OCI-LY7 (cell line): ENCODE results near the gene TMA7B. TPM values are rescaled to one million over a fixed set of nuclear protein-coding genes. Genes with fewer than 3 reads are reported as not detected.

Experiments
- BruUV-seq: library from RNA; stranded (reverse); fragments of 400-500 nt; replicated peaks from 2 replicates; lab custom pipeline; 2021; lab: Mats Ljungman, UMichigan
- CTCF ChIA-PET: fragments of 300-600 bp; sonication (Branson Sonifier 250); formaldehyde crosslinking; loops from one replicate; lab custom pipeline; 2022; ENCODE audit warnings: antibody characterized with exemption; ENCODE audit not compliant: unreplicated experiment; lab: Charles Lee
- POLR2A ChIA-PET: fragments of 300-600 bp; sonication (Branson Sonifier 250); formaldehyde crosslinking; loops from one replicate; lab custom pipeline; 2022; ENCODE audit warnings: antibody characterized with exemption; lab: Charles Lee
- DNase-seq: peaks from one replicate; pipeline ENCODE4 v3.0.0-alpha.2; 2015; ENCODE audit warnings: low spot score
- H2AFZ ChIP-seq: fragments of 200-600 bp; sonication (generic), shearing (Covaris generic); 2 replicates; pipeline ENCODE4 v1.6.1; 2014; ENCODE audit warnings: mild to moderate bottlenecking, antibody characterized with exemption, low read length, moderate library complexity
- H3K27ac ChIP-seq: fragments of 200-600 bp; sonication (generic); 2 replicates; pipeline ENCODE4 v1.5.1; 2014; ENCODE audit warnings: mixed run types, low read depth, mild to moderate bottlenecking, moderate library complexity, low read length, inconsistent platforms; ENCODE audit not compliant: poor library complexity, severe bottlenecking
- H3K36me3 ChIP-seq: fragments of 200-600 bp; sonication (generic); 2 replicates; pipeline ENCODE4 v1.6.1; 2014; ENCODE audit warnings: mild to moderate bottlenecking, antibody characterized with exemption, low read length, moderate library complexity, mixed read lengths; ENCODE audit not compliant: insufficient read depth
- H3K4me1 ChIP-seq: fragments of 200-600 bp; sonication (generic); 2 replicates; pipeline ENCODE4 v1.5.1; 2014; ENCODE audit warnings: mild to moderate bottlenecking, low read length; ENCODE audit not compliant: insufficient read depth, poor library complexity, severe bottlenecking
- H3K4me2 ChIP-seq: fragments of 200-600 bp; sonication (generic); 2 replicates; pipeline ENCODE4 v1.6.1; 2014; ENCODE audit warnings: mild to moderate bottlenecking, low read length
- H3K4me3 ChIP-seq: fragments of 200-600 bp; sonication (generic); 2 replicates; pipeline ENCODE4 v1.5.1; 2014; ENCODE audit warnings: mild to moderate bottlenecking, low read depth, low read length; ENCODE audit not compliant: poor library complexity, severe bottlenecking
- H3K79me2 ChIP-seq: fragments of 200-600 bp; sonication (generic); 2 replicates; pipeline ENCODE4 v1.6.1; 2016; ENCODE audit warnings: low read depth, mild to moderate bottlenecking, low read length, moderate library complexity, mixed read lengths; ENCODE audit not compliant: insufficient read depth
- H3K9me2 ChIP-seq: fragments of 200-600 bp; sonication (generic); 2 replicates; pipeline ENCODE4 v1.6.1; 2016; ENCODE audit warnings: mild to moderate bottlenecking, low read length, mixed read lengths; ENCODE audit not compliant: insufficient read depth
- H3K9me3 ChIP-seq: fragments of 200-600 bp; sonication (generic); 2 replicates; pipeline ENCODE4 v1.6.1; 2014; ENCODE audit warnings: mild to moderate bottlenecking, mixed run types, low read length, mixed read lengths
- H4K20me1 ChIP-seq: fragments of 200-600 bp; sonication (generic); 2 replicates; pipeline ENCODE4 v1.6.1; 2014; ENCODE audit warnings: mild to moderate bottlenecking, antibody characterized with exemption, low read length, moderate library complexity, mixed read lengths; ENCODE audit not compliant: insufficient read depth
- CTCF ChIP-seq: fragments of 200-600 bp; sonication (generic); conservative IDR thresholded peaks from 2 replicates; pipeline ENCODE4 v1.5.1; 2014; ENCODE audit warnings: mild to moderate bottlenecking, antibody characterized with exemption, low read length, moderate library complexity, mixed read lengths
- EZH2phosphoT487 ChIP-seq: fragments of 200-600 bp; sonication (generic); IDR thresholded peaks from 2 replicates; pipeline ENCODE4 v1.6.1; 2018; ENCODE audit warnings: low read depth, borderline replicate concordance, mild to moderate bottlenecking, mixed run types, antibody characterized with exemption, low read length, moderate library complexity, mixed read lengths
- intact Hi-C: fragments of 100-400 bp; cut with micrococcal nuclease; formaldehyde crosslinking; loops from one replicate; pipeline ENCODE4 v1.10.0; 2022; ENCODE audit not compliant: unreplicated experiment
- total RNA-seq, 2 experiments: library from RNA; depleted of rRNA in 1 of 2; stranded (reverse); fragments of >200 nt in 1 of 2; shearing (Covaris generic) in 1 of 2; gene quantifications; 2 replicates each; pipeline ENCODE4 v1.2.3, GENCODE V29; 2014 to 2022

The TMA7B gene
- total RNA-seq, 2 experiments from 2014 or later = not detected

DNA sequence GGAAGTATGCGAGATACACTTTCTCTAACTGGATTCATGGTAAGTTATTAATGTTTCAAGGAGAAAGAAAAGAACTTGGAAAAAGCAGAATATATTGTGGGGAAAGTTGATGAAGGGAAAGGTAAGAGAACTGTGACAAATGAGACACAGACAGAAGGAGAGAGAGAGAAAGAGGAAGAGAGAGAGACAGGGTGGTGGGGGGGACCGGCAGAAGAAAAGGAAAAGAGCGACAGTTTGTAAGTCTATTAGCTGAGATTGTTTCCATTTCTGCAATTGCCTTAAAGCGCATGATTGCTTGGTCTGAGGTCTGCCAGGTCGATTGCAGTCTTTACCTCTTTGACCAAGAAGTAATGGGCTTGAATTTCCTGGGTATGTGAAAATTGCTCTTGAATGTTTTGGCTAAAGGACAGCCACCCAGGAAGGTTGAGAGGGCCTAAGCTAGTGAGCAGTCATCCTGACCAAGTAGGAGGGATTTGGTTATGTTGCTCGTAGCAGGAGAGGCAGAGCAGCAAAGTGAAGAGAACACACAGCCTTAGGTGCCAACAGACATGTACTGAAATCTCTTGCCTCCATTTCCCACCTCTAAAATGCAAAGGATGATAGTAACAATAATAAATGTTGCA lies 23.6 kb upstream of the TMA7B start:
- Histone ChIP-seq H3K79me2 (no peaks in the 10 kb centered on the region), H3K27ac (no peak overlapping the region), H3K36me3 (no peaks in the 10 kb centered on the region), H2AFZ (peak overlapping the region; percentile 13; the same call in 1 of the 2 replicates), H3K9me3 (no peaks in the 10 kb centered on the region), H3K4me3 (no peak overlapping the region), H4K20me1 (no peaks in the 10 kb centered on the region), H3K4me1 (peaks cover 33% of the 10 kb centered on the region), H3K9me2 (no peaks in the 10 kb centered on the region), H3K4me2 (no peak overlapping the region)
- POLR2A ChIA-PET = interaction anchor here (0.5 kb wide), 1 partner anchor 346 kb away, joined by 3 read pairs; no protein-coding TSS in a partner anchor
- CTCF ChIA-PET = no interaction called here
- intact Hi-C loops = no loop called here
- no peak for DNase-seq
- no TSS peak for BruUV-seq
- TF ChIP-seq EZH2phosphoT487 (no peak), CTCF (no peak)

DNA sequence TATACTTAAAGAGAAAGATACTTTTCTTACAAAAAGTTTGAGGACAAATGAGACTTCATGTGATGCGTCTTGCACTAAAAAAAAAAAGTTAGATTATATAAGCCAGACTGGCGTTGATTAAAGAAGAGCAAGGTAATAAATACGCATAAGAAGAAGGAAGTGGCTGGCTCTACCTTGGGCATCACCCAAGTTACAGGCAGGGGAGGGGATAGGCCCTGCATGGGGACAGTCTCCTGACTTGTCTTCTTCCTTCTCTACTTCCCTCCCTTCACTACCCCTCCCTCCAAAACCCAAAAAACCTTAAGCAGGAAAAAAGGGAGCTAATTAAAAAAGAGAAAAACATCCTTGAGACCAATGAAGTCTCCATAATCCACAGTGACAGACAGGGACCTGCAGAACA lies 22.3 kb upstream of the TMA7B start:
- BruUV-seq = no TSS peak
- Histone ChIP-seq H3K9me2 (no peaks in the 10 kb centered on the region), H3K4me1 (peaks cover 39% of the 10 kb centered on the region), H3K27ac (no peak overlapping the region), H3K4me3 (no peak overlapping the region), H3K4me2 (no peak overlapping the region), H3K9me3 (no peaks in the 10 kb centered on the region), H4K20me1 (no peaks in the 10 kb centered on the region), H2AFZ (no peak overlapping the region), H3K79me2 (no peaks in the 10 kb centered on the region), H3K36me3 (no peaks in the 10 kb centered on the region)
- TF ChIP-seq CTCF (no peak), EZH2phosphoT487 (no peak)
- intact Hi-C loops = no loop called here
- POLR2A ChIA-PET = no interaction called here
- CTCF ChIA-PET = interaction anchor here (1.0 kb wide), 1 partner anchor 17 kb away, joined by 3 read pairs; no protein-coding TSS in a partner anchor
- DNase-seq = no peak

DNA sequence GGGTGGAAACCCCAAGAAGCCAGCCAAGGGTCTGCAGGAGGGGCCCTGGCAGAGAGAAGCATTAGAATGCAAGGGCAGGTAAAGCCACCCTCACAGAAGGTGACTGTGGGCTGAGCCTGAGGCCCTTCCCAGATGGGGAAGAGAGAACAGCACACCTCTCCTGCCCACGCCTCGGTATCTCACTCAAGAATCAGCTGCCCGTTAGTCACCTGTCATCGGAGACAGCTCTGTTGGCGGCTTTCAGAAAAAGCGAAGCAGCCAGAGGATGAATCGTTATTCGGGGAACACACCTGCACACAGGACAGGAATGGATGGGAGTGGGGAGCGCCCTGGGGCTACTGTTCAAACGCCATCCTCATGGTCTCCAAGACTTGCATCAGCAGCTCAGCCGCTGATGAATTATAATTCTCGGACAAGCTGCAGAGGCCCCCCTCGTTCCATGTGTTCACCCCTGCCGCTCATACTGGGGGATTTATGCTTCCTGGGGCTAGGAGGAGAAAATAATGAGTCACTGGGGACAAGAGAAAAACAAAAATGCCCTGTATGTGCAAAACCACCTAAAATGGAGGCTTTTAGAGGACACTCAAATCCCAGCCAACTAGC lies 21.6 kb upstream of the TMA7B start:
- no peak overlapping the region for H3K27ac ChIP-seq
- BruUV-seq = no TSS peak
- no peak for DNase-seq
- no peaks in the 10 kb centered on the region for H3K36me3 ChIP-seq
- H3K79me2 ChIP-seq = no peaks in the 10 kb centered on the region
- no peak overlapping the region for H3K4me3 ChIP-seq
- no peaks in the 10 kb centered on the region for H4K20me1 ChIP-seq
- H3K9me3 ChIP-seq = no peaks in the 10 kb centered on the region
- no peak overlapping the region for H2AFZ ChIP-seq
- no peaks in the 10 kb centered on the region for H3K9me2 ChIP-seq
- intact Hi-C loops = no loop called here
- H3K4me2 ChIP-seq = no peak overlapping the region
- ChIA-PET CTCF (interaction anchor here (1.0 kb wide), 1 partner anchor 18 kb away, joined by 3 read pairs; no protein-coding TSS in a partner anchor), POLR2A (no interaction called here)
- TF ChIP-seq EZH2phosphoT487 (no peak), CTCF (no peak)
- peaks cover 32% of the 10 kb centered on the region for H3K4me1 ChIP-seq
